Epithelial cell of alveolus of lung (primary cell): ENCODE measurements around the gene USP13. TPM values are rescaled to one million over a fixed set of nuclear protein-coding genes. Genes with fewer than 3 reads are reported as not detected.

ENCODE experiments used
- total RNA-seq: library from RNA; depleted of rRNA; stranded (reverse); fragments of >200 nt; gene quantifications from 2 replicates; pipeline ENCODE4 v1.2.1, GENCODE V29; 2015

USP13 gene
- total RNA-seq: 9.2 and 10.1 TPM in 2 replicates

GRCh38 chr3:179652447-179653095, at the start of gene USP13:
USP13 (plus strand) TSS chr3:179653040; CDS start chr3:179653226, 186 bp downstream.

GRCh38 chr3:179604321-179605078, 48.3 kb upstream of the USP13 start, which contains the start of the genes MRPL47 and NDUFB5:
MRPL47 (minus strand) TSS chr3:179604638; CDS start chr3:179604624, 14 bp downstream.
NDUFB5 (plus strand) TSS chr3:179604794; CDS start chr3:179604816, 22 bp downstream.

Other genes with a start within 250 kb of the USP13 start
- gene GNB4, start 201.6 kb upstream of the USP13 start, total RNA-seq: 47.5 and 50.4 TPM in 2 replicates
- 60.9 and 64.4 TPM in 2 replicates for gene ACTL6A, start 90.1 kb upstream of the USP13 start, total RNA-seq
- 30.2 and 38.8 TPM in 2 replicates for gene MRPL47, start 48.4 kb upstream of the USP13 start, total RNA-seq
- 95.8 and 107 TPM in 2 replicates for gene NDUFB5, start 48.2 kb upstream of the USP13 start, total RNA-seq